Measurements from ENCODE around the gene SMKR1.
A peak's percentile ranks its signal among the peaks of the same experiment; 100 is the strongest.
"Not testable (repeated sequence)": the region's sequence is repeated elsewhere in the genome, so short reads cannot be mapped to it uniquely, and the experiment has no call there.

Gene SMKR1

GRCh38 chr7:129531721-129532120, 29.4 kb downstream of the SMKR1 start:
- H3K27ac Mint-ChIP-seq = no peak overlapping the region
- no peaks in the 10 kb centered on the region for H3K36me3 Mint-ChIP-seq
- no peak overlapping the region for H3K4me3 Mint-ChIP-seq
- H3K4me1 Mint-ChIP-seq = peaks cover 10% of the 10 kb centered on the region
- H3K9me3 Mint-ChIP-seq = no peaks in the 10 kb centered on the region
- no peaks in the 10 kb centered on the region for H3K27me3 Mint-ChIP-seq

GRCh38 chr7:129532375-129532774, 30.0 kb downstream of the SMKR1 start:
- no peaks in the 10 kb centered on the region for H3K36me3 Mint-ChIP-seq
- no peak overlapping the region for H3K4me3 Mint-ChIP-seq
- no peaks in the 10 kb centered on the region for H3K9me3 Mint-ChIP-seq
- H3K27ac Mint-ChIP-seq = no peak overlapping the region
- no peaks in the 10 kb centered on the region for H3K27me3 Mint-ChIP-seq
- H3K4me1 Mint-ChIP-seq = peaks cover 10% of the 10 kb centered on the region

DNA sequence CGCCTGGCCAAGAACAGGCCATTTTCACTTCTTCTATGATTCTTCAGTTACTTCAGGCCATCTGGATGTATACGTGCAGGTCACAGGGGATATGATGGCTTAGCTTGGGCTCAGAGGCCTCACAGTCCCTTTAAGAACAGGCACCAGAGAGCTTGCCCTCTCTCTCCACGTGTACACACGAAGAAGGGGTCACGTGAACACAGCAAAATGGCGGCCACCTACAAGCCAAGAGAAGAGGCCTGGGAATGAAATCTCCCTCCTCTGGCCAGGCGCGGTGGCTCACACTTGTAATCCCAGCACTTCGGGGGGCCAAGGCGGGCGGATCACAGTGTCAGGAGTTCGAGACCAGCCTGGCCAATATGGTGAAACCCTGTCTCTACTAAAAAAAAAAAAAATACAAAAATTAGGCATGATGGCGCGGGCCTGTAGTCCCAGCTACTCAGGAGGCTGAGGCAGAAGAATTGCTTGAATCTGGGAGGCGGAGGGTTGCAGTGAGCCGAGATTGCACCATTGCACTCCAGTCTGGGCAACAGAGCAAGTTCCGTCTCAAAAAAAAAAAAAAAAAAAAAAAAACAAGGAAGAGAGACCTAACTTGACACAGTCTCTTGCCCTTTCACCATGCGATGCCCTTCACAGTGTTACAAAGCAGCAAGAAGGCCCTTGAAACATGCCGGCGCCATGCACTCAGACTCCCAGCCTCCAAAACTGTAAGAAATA, 32.4 kb downstream of the SMKR1 start:
- H3K27ac Mint-ChIP-seq, H3K4me1 Mint-ChIP-seq, H3K36me3 Mint-ChIP-seq, H3K4me3 Mint-ChIP-seq, H3K9me3 Mint-ChIP-seq, H3K27me3 Mint-ChIP-seq: not testable (repeated sequence)

DNA sequence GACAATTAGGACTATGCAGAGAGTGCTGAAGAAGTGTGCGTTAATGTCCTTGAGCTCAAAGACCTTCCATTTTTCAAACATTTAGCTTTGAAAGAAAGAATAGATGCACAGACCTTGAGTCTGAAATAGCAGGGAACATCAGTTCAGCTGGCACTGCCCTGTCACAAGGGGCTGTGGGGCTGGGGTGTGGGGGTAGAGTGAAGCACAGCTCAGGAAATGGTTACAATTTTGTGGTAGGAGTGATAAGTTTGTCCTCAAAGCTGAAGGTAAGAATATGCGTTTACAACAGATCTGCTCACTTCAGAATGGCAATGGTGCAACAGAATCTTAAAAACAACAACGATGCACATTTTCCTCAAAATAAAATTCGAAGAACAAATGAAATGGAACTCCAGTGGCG, 33.6 kb downstream of the SMKR1 start:
- H3K4me3 Mint-ChIP-seq = peak overlapping the region; percentile 39
- no peaks in the 10 kb centered on the region for H3K36me3 Mint-ChIP-seq
- no peaks in the 10 kb centered on the region for H3K27me3 Mint-ChIP-seq
- H3K27ac Mint-ChIP-seq = no peak overlapping the region
- H3K9me3 Mint-ChIP-seq = no peaks in the 10 kb centered on the region
- peaks cover 6% of the 10 kb centered on the region for H3K4me1 Mint-ChIP-seq

DNA sequence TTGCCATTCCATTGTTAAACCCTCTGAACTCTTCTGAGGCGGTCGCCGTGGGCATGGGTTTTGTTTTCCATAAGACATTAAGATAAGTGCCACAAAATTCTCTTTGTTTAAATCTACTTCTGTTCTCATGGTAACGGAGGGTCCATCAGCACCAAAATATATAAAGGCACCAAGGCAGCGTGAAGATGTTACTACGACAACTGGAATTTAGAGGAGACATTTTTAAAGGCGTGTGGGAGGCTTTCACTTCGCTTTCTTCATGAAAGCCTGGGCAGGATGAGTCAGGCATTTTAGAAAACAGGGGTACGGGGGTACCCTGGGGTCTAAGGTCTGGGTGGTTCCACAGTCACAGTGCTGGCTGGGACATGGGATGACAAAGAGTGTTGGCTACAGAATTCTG, 34.0 kb downstream of the SMKR1 start:
- Mint-ChIP-seq H3K4me1 (peaks cover 6% of the 10 kb centered on the region), H3K4me3 (peak overlapping the region; percentile 39), H3K27ac (no peak overlapping the region), H3K27me3 (no peaks in the 10 kb centered on the region), H3K36me3 (no peaks in the 10 kb centered on the region), H3K9me3 (no peaks in the 10 kb centered on the region)

DNA sequence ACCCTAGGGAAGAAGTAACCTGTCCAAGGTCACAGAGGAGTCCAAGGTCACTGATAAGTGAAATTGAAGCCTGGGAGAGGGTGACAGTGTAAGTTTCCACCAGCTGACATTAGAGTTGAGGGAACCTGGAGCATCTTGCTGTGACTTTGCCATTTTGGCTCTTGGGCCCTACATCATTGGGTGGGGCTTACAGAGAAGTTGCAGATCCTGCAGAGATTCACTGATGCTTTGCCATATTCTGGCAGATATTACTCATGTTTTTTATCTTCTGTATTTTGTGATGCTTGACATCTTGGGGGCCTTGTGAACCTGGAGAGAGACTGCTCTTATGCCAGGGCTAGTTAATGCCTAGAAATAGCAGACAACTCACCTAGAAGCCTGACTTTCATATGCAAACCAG, 36.5 kb downstream of the SMKR1 start:
- H3K4me3 Mint-ChIP-seq = no peak overlapping the region
- H3K4me1 Mint-ChIP-seq = peaks cover 6% of the 10 kb centered on the region
- H3K27ac Mint-ChIP-seq = no peak overlapping the region
- no peaks in the 10 kb centered on the region for H3K9me3 Mint-ChIP-seq
- H3K36me3 Mint-ChIP-seq = no peaks in the 10 kb centered on the region
- H3K27me3 Mint-ChIP-seq = no peaks in the 10 kb centered on the region

DNA sequence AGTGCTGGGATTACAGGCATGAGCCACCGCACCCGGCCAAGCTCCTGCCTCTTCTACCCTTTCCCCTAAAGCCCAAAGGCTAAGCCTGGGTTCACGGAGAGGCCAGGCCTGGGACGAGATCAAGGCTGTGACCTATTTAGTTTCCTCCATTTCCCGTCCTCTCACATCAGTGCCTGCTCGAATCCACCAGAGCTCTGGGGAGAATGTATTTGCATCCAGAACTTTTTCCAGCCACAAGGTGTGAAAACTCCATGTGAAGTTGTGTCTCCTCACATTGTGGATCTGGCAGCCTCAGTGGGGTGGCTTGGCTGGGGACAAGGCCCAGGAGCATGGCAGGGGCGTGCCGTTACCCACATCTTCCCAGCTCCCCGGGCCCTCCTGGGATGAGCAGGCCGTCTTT, 38.0 kb downstream of the SMKR1 start:
- no peaks in the 10 kb centered on the region for H3K36me3 Mint-ChIP-seq
- no peak overlapping the region for H3K4me3 Mint-ChIP-seq
- no peaks in the 10 kb centered on the region for H3K9me3 Mint-ChIP-seq
- H3K27me3 Mint-ChIP-seq = no peaks in the 10 kb centered on the region
- H3K4me1 Mint-ChIP-seq = peaks cover 6% of the 10 kb centered on the region
- no peak overlapping the region for H3K27ac Mint-ChIP-seq

GRCh38 chr7:129544700-129545099, 42.4 kb downstream of the SMKR1 start:
- Mint-ChIP-seq H3K27me3 (no peaks in the 10 kb centered on the region), H3K4me3 (no peak overlapping the region), H3K4me1 (no peaks in the 10 kb centered on the region), H3K9me3 (no peaks in the 10 kb centered on the region), H3K36me3 (no peaks in the 10 kb centered on the region), H3K27ac (no peak overlapping the region)

DNA sequence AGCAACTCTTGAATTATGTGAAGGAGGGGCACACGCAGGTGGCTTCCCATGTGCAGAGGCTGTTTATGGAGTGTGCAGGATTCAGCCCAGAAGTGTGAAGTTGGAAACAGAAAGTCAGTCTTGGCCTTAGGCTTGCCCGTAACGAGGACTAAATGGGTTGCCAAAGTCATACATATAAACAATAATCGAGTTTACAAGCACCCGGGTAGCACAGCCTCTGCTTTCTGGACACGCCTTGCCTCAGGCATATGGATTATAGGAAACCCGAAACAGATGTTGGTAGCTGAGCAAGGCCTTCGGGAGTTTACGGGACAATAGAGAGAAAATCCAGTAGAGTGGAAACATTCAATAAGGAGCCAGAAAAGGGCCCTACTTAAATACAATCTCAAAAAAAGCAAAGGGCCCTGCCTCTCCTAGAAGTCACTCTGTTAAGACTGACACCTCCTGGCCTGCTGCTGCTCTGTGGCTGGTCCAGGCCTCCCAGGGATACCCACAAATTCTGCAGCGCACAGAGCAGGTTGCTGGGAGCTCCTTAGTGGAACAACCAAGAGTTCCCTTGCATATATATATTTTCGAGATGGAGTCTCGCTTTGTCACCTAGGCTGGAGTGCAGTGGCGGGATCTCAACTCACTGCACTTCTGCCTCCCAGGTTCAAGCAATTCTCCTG, 48.5 kb downstream of the SMKR1 start:
- peaks cover 8% of the 10 kb centered on the region for H3K4me1 Mint-ChIP-seq
- H3K27ac Mint-ChIP-seq = no peak overlapping the region

DNA sequence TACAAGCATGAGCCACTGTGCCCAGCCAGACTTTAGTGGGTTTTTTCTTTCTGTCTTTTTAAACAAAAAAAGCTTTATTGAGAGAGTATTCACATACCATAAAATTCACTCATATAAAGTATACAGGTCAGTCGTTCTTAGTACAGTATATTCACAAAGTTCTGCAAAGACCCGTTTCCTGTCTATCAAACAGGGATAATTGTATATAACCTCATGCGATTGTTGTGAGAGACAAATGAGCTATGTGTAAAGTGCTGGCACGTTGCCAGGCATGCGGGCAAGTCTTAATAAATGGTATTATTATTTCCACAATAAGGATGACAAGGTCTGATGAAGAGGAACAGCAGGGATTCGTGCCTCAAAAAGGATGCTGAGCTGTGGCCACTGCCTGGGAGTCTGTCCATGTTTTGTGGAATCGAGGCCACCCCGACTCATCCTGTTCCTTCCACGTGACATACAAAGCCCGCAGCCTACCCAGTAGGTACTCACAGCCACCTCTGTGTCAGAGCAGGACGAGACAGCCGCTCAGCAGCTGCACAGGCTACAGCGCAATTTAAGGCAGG, 51.6 kb downstream of the SMKR1 start:
- no peaks in the 10 kb centered on the region for H3K27me3 Mint-ChIP-seq
- peak overlapping the region; percentile 75 for H3K27ac Mint-ChIP-seq
- peaks cover 8% of the 10 kb centered on the region for H3K4me1 Mint-ChIP-seq
- H3K4me3 Mint-ChIP-seq = peak overlapping the region; percentile 69
- no peaks in the 10 kb centered on the region for H3K9me3 Mint-ChIP-seq
- no peaks in the 10 kb centered on the region for H3K36me3 Mint-ChIP-seq

More for the DNA sequence above, 48.5 kb downstream of the SMKR1 start:
- H3K4me3 Mint-ChIP-seq = no peak overlapping the region
- no peaks in the 10 kb centered on the region for H3K9me3 Mint-ChIP-seq
- no peaks in the 10 kb centered on the region for H3K36me3 Mint-ChIP-seq
- H3K27me3 Mint-ChIP-seq = no peaks in the 10 kb centered on the region

- H3K4me3 Mint-ChIP-seq = no peak overlapping the region
- no peaks in the 10 kb centered on the region for H3K9me3 Mint-ChIP-seq
- no peak overlapping the region for H3K27ac Mint-ChIP-seq
- H3K4me1 Mint-ChIP-seq = peaks cover 8% of the 10 kb centered on the region
- no peaks in the 10 kb centered on the region for H3K27me3 Mint-ChIP-seq
- H3K36me3 Mint-ChIP-seq = no peaks in the 10 kb centered on the region
Measured at GRCh38 chr7:129556607-129557133, 54.3 kb downstream of the SMKR1 start.

DNA sequence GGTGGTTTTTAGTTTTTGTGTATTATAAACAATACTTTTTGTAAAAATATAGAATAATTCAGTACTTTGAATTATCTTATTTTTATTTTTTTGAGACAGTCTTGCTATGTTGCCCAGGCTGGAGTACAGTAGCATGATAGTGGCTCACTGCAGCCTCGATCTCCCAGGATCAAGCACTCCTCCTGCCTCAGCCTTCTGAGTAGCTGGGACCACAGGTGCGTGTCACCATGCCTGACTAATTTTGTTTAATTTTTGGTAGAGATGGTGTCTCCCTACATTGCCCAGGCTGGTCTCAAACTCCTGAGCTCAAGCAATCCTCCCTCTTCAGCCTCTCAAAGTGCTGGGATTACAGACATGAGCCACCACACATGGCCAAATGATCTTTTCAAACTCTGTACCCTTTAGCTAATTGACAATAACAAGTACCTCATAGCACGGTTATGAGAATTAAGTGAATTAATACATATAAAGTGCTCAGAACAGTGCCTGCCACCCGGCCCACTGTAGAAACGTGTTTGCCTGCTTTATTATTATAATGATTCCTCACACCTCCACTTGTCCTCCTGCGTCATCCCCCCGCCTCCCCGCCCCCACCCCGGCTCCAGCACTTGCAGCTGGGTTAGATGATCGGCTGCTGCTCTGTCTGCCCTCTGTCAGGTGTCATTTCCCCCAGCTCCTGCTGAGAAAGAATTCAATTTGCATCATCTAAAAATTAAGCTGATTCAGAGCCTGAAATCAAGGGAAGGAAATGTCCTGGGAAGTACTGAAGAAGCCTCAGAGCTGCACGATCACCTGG, 55.6 kb downstream of the SMKR1 start:
- no peak overlapping the region for H3K4me3 Mint-ChIP-seq
- H3K4me1 Mint-ChIP-seq = peaks cover 8% of the 10 kb centered on the region
- no peak overlapping the region for H3K27ac Mint-ChIP-seq
- H3K27me3 Mint-ChIP-seq = no peaks in the 10 kb centered on the region
- no peaks in the 10 kb centered on the region for H3K36me3 Mint-ChIP-seq
- H3K9me3 Mint-ChIP-seq = no peaks in the 10 kb centered on the region

- Mint-ChIP-seq H3K9me3 (no peaks in the 10 kb centered on the region), H3K27me3 (no peaks in the 10 kb centered on the region), H3K4me3 (no peak overlapping the region), H3K36me3 (no peaks in the 10 kb centered on the region), H3K27ac (no peak overlapping the region), H3K4me1 (no peaks in the 10 kb centered on the region)
Measured at GRCh38 chr7:129559564-129559963, 57.2 kb downstream of the SMKR1 start.

GRCh38 chr7:129560831-129561230, 58.5 kb downstream of the SMKR1 start:
- no peaks in the 10 kb centered on the region for H3K9me3 Mint-ChIP-seq
- no peak overlapping the region for H3K4me3 Mint-ChIP-seq
- no peak overlapping the region for H3K27ac Mint-ChIP-seq
- peaks cover 2% of the 10 kb centered on the region for H3K27me3 Mint-ChIP-seq
- H3K4me1 Mint-ChIP-seq = no peaks in the 10 kb centered on the region
- no peaks in the 10 kb centered on the region for H3K36me3 Mint-ChIP-seq

DNA sequence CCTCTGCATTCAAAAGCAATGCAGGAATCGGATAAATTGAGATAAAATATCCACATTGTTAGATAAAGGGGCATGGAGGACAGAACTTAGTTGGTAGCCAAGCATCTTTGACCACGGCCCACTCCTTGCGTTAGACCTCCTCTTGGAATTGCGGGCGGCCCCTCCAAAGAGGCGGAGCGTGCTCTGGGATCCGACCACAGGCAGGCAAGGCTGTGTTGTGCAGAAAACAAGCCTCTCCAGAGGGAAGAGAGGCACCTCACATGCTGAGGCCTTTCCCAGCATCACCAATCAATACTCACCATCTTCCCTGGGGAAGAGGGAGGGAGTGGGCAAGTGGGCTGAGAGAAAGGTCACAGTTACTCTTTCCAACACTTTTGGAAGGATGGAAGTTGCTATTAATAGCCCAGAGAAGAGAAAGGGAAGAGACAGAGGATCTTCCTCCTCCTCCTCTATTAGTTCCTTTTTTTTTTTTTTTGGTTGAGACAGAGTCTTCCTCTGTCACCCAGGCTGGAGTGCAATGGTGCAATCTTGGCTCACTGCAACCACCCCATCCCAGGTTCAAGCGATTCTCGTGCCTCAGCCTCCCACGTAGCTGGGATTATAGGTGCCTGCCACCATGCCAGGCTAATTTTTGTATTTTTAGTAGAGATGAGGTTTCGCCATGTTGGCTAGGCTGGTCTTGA, 59.5 kb downstream of the SMKR1 start:
- H3K4me3 Mint-ChIP-seq = no peak overlapping the region
- peaks cover 2% of the 10 kb centered on the region for H3K27me3 Mint-ChIP-seq
- peaks cover 5% of the 10 kb centered on the region for H3K4me1 Mint-ChIP-seq

More for the DNA sequence above, 59.5 kb downstream of the SMKR1 start:
- H3K9me3 Mint-ChIP-seq = no peaks in the 10 kb centered on the region
- H3K27ac Mint-ChIP-seq = no peak overlapping the region
- H3K36me3 Mint-ChIP-seq = no peaks in the 10 kb centered on the region
